GM12865 (cell line): ENCODE data around the gene MPP4.

Experiments
- DNase-seq: peaks from one replicate; pipeline ENCODE4 v3.0.0; 2010; ENCODE audit warnings: low read depth
- H3K4me3 ChIP-seq: 2 replicates; pipeline ENCODE4 v1.5.1; 2011; ENCODE audit warnings: mild to moderate bottlenecking, low read depth, low read length, control low read depth
- TF ChIP-seq, protein P1 (sequence below): IDR thresholded peaks from 2 replicates; pipeline ENCODE4 v1.5.1; 2011; ENCODE audit warnings: low read length, control low read depth, low read depth, inconsistent platforms; ENCODE audit not compliant: insufficient read depth; ENCODE audit errors: missing control alignments

The MPP4 gene, protein sequence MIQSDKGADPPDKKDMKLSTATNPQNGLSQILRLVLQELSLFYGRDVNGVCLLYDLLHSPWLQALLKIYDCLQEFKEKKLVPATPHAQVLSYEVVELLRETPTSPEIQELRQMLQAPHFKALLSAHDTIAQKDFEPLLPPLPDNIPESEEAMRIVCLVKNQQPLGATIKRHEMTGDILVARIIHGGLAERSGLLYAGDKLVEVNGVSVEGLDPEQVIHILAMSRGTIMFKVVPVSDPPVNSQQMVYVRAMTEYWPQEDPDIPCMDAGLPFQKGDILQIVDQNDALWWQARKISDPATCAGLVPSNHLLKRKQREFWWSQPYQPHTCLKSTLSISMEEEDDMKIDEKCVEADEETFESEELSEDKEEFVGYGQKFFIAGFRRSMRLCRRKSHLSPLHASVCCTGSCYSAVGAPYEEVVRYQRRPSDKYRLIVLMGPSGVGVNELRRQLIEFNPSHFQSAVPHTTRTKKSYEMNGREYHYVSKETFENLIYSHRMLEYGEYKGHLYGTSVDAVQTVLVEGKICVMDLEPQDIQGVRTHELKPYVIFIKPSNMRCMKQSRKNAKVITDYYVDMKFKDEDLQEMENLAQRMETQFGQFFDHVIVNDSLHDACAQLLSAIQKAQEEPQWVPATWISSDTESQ

DNA sequence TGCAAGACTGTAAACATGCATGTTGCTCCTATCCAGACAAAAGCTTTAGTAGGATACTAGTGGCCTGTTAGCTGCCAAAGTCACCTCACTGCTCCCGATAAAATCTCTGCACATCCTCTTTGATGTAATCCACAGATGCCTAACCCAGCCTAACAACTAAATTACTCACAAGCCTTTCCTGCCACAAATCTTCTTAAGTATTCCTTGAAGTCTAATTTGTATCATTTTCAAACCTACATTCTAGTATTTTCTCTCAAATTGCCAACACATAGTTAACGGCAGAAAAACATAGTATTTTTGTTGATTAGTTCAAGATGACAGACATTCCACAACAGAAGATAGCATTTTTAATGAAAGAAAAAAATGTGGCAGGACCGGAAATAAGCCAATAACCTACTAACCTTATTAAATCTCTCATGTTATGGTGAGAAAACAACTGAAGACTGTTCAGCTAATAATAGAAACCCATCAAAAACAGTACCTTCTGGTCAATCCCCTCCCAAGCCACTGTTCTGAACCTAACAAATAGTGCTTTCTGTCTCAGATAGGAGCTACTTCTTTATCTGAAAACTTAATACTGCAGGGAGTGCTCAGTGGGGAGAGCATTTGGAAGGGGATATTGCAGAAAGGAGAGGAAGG lies at the start of gene MPP4:
MPP4 (minus strand) TSS at position 57 of the 639 bp plus-strand sequence. CDS start 4,690 bp downstream, outside the sequence.
- TF ChIP-seq, protein P1, sequence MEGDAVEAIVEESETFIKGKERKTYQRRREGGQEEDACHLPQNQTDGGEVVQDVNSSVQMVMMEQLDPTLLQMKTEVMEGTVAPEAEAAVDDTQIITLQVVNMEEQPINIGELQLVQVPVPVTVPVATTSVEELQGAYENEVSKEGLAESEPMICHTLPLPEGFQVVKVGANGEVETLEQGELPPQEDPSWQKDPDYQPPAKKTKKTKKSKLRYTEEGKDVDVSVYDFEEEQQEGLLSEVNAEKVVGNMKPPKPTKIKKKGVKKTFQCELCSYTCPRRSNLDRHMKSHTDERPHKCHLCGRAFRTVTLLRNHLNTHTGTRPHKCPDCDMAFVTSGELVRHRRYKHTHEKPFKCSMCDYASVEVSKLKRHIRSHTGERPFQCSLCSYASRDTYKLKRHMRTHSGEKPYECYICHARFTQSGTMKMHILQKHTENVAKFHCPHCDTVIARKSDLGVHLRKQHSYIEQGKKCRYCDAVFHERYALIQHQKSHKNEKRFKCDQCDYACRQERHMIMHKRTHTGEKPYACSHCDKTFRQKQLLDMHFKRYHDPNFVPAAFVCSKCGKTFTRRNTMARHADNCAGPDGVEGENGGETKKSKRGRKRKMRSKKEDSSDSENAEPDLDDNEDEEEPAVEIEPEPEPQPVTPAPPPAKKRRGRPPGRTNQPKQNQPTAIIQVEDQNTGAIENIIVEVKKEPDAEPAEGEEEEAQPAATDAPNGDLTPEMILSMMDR = no peak
- H3K4me3 ChIP-seq = no peak within 1 kb of the TSS
- DNase-seq = no peak

DNA sequence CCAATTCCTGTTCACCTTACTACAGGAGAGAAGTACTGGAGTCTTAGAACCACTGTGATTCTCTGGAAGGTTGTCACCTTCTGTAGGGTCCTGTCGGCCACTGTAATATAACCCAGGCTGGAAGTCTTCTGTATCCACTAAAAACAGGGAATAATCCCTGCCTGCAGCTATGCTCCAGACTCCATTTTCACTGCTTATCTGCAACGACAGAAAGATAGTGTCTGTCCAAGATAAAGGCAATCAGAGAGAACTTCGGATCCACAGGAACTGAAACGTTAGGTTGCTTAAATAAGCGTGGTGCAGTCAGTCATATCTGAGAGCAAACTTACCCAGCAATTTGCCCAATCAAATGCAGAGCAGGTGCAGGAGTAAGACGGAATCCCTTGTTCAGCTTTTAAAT lies 48.1 kb upstream of the MPP4 start:
- TF ChIP-seq, protein P1 = no peak
- no peak for DNase-seq
- H3K4me3 ChIP-seq = no peak overlapping the region

DNA sequence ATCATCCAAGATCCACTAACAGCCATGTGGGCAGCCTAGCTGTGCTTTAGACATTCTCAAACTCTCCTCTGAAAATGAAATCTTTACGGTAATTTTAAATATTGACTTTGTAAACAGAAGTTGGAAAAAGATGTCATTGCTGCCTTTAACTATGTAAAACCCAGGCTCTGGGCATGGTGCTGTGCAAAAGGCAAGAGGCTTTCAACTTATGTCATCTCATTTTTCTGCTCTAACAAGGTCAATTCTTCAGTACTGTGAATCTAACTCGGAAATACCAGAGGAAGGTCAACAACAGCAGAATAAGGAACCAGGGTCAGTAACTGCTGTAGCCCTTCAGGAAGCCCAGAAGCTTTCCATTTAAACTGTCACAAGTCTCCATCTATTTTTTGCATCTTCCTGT lies 37.0 kb upstream of the MPP4 start:
- DNase-seq = no peak
- TF ChIP-seq, protein P1 = no peak
- no peak overlapping the region for H3K4me3 ChIP-seq

DNA sequence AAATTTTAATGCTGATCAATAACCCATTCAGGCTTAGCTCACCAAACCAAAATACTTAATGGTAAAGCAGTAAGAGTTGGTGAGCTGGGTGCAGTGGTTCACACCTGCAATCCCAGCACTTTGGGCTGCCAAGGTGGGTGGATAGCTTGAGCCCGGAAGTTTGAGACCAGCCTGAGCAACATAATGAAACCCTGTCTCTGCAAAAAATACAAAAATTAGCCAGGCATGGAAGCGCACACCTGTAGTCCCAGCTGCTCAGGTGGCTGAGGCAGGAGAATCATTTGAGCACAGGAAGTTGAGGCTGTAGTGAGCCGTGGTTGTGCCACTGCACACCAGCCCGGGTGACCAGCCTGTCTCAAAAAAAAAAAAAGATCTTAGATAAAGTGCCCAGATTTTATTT lies 35.7 kb upstream of the MPP4 start:
- peak; percentile 5 for DNase-seq
- no peak overlapping the region for H3K4me3 ChIP-seq
- TF ChIP-seq, protein P1 = no peak

DNA sequence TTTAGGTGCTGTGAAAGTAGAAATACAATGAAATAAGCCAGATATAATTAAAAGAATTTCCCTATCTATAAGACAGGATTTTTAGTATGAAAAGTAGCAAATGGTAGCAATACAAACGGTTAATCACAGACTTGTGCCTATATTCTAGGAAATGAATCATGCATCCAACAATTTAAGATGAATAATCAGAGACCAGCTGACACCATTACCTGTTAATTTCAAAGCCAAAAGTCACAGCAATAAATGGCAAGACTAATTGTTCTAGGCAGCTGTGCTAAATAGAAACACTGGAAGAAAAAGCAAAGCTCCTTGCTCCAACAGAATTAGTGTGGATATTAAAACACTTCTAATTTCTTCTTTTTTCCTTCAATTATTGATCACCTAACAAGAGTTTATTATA lies 35.1 kb upstream of the MPP4 start:
- TF ChIP-seq, protein P1 = no peak
- DNase-seq = no peak
- H3K4me3 ChIP-seq = no peak overlapping the region

DNA sequence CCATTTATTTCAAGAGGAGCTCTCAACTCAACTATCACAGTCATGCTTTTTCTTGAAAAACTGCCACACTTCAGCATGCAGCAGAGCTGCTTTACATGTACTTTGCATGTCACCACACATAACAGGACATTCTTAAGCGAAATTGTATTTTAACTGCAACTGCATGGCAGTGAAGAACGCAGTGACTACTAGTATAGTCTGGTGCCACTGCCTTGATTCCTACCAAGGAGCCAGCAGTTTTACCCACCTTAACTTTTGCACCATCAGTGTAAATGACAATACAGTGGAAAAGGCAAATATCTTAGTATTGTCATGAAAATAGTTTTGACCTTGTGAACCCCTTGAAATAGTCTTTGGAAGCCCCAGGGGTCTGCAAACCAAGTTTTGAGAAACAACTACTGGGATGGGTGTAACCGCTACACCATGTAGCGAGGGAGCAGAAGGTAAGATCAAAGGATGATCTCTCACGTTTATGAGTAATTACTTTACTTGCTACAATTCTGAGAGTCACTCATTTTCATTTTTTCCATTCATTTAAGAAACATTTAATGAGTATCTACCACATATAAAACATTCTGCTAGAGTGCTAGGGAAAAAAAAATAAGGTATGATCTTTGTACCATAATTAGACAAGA lies 32.3 kb upstream of the MPP4 start:
- H3K4me3 ChIP-seq = no peak overlapping the region
- no peak for DNase-seq
- TF ChIP-seq, protein P1 = no peak
